GM04504 (cell line): ENCODE measurements around the gene NFATC2IP.
A peak's percentile ranks its signal among the peaks of the same experiment; 100 is the strongest.
"Not testable (repeated sequence)": the region's sequence is repeated elsewhere in the genome, so short reads cannot be mapped to it uniquely, and the experiment has no call there.

Source experiments
- DNase-seq: peaks from one replicate; pipeline ENCODE4 v3.0.0-alpha.2; 2012; ENCODE audit warnings: low read depth

NFATC2IP gene

DNA sequence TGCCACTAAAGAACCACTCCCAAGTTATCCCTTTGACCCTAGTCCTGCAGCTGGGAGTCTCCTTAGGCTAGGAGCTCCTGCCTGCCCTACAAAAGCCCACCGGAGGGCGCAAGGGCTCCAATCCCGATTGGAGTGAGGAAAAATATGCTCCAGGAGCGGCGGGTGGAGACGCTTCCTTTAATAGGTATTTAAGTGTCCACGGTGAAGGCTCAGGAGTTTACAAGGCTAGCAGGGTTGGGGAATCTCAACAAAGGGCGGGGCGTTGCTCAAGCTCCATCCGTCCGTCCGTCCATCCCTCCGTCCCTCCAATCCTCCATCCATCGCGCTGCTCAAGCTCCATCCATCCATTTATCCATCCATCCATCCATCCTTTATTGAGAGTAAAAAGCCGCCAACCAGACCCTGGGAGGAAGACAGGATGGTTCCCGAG lies 23.3 kb downstream of the NFATC2IP start:
- DNase-seq: peak; percentile 45

DNA sequence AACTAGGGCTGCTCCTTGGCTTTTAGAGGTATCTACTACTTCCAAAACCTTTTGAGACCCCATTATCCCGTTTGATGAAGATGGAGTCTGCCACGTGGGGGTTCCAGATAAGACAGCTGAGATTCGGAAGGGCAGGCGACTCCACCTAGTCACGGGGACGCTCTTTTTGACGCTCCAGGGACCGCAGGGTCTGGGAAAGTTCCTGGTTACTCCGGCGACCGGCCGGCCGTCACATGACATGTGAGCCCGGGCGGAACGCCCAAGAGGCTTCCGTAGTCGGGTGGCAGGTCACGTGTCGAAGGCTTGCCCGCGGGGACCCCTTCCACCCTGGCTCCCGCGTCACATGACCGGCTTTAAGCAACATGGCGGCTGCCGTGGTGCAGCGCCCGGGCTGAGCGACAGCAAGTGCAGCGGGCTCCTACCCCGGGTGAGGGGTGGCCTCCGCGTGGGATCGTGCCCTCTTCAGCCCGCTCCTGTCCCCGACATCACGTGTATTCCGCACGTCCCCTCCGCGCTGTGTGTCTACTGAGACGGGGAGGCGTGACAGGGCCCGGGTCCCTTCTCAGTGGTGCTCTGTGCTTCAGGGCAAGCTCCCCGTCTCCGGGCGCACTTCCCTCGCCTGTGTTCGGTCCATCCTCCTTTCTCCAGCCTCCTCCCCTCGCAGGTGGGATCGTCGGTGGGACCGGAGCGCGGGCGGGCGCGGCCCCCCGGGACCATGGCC lies 23.9 kb downstream of the NFATC2IP start, which contains the start of gene SPNS1:
SPNS1 (plus strand) TSS at position 342 of the 721 bp plus-strand sequence; CDS start at position 716, 374 bp downstream.
- DNase-seq: peak; percentile 91

DNA sequence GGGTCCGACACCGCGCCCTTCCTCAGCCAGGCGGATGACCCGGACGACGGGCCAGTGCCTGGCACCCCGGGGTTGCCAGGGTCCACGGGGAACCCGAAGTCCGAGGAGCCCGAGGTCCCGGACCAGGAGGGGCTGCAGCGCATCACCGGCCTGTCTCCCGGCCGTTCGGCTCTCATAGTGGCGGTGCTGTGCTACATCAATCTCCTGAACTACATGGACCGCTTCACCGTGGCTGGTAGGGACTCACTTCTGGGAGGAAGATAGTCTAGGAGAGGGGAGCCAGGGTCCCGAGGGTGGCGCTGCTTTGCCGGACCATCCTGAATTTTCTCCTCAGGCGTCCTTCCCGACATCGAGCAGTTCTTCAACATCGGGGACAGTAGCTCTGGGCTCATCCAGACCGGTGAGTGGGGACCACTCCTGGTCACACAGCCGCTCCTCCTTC lies 24.4 kb downstream of the NFATC2IP start:
- DNase-seq: no peak

DNA sequence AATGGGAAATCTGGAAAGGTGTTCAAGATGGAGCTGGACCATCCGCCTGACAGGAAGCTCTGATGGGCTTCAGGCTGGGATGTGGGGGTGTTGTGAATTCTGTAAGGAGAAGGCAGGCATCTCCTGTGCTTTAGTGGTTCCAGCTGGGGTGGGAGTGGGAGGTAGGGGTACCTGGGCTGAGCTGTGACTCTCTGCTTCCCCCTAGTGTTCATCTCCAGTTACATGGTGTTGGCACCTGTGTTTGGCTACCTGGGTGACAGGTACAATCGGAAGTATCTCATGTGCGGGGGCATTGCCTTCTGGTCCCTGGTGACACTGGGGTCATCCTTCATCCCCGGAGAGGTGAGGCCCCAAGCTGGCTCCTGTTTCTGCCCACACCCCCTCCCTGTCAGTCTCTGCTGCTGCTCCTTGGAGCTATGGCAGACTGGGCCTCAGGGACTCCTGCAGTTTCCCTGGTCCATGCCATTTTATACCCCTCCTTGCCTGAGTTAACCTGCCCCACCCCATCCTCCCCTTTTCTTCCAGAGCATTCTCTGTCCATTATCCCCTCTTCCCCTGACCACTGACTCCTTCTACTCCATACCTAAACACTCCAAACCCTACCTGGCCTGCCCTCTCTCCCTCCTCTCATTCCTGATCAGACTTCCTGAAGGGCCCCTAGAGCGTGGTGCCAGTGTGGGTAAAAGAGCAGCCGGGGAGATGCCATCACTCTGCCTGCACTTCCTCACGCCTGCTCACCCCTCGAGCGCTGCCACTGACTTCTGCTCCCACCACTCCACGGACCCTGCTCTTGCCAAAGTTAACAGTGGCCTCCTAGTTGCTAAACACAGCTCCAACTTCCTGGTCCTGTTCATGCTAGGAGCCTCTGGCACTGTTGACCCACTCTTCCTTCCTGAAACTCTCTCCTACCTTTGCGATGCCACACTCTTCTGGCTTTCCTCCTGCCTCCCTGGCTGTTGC lies 27.2 kb downstream of the NFATC2IP start:
- DNase-seq: no peak

DNA sequence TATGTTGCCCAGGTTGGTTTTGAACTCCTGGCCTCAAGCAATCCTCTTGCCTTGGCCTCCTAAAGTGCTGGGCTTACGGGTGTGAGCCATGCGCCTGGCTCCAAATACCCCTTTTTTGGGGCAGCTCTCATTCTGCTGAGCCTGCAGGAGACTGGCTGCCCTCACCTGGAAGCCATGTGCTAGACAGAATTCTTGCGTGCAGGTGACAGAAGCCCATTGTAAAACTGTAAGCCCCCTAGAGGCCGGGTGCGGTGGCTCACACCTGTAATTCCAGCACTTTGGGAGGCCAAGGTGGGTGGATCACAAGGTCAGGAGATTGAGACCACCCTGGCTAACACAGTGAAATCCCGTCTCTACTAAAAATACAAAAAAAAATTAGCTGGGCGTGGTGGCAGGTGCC lies 29.6 kb downstream of the NFATC2IP start:
- not testable (repeated sequence) for DNase-seq

DNA sequence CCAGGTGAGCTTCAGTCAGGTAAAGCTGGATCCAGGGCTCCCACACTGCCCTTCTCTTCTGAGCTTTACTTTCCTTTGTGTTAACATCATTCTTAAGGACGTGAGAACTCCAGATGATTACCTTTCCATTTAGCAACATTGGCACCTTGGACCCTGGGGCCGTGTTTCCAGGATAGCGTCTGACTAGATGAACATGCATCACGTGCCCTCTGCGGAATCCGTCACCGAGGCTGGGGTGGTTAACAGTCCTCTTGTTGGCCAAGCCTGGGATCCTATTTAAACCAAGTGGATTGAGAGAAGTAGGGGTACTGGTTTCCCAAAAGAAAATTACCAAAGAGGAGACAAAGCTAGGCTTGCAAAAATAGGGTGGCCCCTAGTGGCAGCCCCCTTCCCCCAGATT lies 30.2 kb downstream of the NFATC2IP start:
- DNase-seq: no peak

DNA sequence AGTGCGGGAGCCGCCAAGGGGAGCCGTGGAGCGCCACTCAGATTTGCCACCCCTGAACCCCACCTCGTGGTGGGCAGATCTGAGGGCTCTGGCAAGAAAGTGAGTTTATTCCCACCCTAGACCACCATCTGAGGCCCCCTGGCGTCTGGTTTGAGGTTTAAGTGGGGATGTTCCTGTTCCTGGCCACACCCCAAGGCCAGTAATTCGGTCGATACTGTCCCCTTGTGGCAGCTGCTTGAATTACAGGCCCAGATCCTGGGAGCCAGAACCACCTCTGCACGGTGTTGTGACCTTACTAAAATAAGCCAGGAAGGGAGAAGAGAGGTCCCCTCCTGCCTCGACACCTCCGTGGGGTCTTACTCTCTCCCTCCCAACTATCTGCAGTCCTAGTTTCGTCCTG lies 30.8 kb downstream of the NFATC2IP start:
- no peak for DNase-seq

DNA sequence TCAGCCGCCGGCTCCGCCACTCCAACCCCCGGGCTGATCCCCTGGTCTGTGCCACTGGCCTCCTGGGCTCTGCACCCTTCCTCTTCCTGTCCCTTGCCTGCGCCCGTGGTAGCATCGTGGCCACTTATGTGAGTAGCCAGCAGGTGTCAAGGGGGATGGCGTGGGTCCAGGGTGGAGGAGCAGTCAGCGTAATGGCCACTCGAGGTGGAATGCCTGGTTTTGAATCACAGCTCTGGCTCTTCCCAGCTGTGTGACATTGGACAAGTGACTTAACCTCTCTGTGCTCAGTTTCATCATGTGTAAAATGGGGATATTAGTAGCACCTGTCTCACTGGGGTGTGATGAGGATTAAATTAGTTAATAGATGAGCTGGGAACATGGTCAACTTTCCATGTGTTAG lies 31.7 kb downstream of the NFATC2IP start:
- no peak for DNase-seq

DNA sequence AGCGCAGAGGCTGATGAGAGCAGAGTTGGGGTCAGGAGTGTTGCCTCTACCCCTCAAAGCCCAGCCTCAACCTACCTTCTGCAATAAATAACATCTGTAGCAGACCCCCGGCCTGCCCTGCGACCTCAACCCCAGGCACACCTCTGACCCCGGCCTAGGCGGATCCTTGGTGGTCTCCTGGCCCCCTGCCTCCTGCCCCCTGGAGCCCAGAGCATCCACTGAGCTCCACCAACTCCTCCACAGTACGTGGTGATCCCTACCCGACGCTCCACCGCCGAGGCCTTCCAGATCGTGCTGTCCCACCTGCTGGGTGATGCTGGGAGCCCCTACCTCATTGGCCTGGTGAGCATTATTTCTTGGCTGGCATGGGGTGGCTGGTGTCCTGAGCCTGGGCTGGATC lies 32.2 kb downstream of the NFATC2IP start:
- DNase-seq: no peak

DNA sequence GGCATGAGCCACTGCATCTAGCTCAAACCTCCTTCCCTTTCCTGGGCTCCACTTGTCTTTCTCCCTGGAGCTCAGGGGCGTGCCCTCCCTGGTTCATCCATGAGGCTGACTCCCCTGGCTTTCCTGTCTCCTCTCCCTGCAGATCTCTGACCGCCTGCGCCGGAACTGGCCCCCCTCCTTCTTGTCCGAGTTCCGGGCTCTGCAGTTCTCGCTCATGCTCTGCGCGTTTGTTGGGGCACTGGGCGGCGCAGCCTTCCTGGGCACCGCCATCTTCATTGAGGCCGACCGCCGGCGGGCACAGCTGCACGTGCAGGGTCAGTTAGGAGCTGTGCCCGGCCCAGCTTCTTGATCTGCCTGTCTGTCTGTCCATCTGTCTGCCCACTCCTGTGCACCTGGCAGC lies 32.9 kb downstream of the NFATC2IP start:
- DNase-seq: no peak

DNA sequence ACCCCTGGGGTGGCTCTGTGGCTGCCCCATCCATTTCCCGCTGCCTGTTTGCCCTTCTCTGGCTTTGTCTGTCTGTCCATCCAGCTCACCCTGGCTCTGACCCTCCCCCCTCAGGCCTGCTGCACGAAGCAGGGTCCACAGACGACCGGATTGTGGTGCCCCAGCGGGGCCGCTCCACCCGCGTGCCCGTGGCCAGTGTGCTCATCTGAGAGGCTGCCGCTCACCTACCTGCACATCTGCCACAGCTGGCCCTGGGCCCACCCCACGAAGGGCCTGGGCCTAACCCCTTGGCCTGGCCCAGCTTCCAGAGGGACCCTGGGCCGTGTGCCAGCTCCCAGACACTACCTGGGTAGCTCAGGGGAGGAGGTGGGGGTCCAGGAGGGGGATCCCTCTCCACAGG lies 33.4 kb downstream of the NFATC2IP start:
- no peak for DNase-seq

DNA sequence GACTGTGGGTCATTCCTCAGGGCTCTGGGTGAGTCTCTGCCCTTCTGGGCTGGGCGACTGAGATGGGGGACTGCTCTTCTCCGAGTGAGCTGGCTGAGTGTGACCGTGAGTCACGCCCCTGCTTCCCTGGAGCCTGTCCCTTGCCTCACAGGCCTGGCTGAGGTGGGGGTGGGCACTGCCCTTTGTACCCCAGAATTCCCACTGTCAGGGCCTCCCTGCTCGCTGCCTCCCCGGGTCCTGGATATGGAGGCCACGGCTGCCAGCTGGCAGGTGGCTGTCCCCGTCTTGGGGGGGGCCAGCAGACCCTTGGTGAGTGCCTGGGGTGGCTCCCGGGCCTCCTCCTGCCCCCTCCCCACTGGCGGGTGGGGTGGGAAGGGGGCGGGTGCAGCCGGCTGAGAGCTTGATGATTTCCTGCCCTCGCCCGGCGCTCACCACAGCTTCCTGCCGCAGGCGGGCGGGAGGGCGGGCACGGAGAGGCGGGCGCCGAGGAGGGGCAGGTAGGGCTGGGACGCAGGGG lies 33.9 kb downstream of the NFATC2IP start, which contains the start of gene LAT:
LAT (plus strand) TSS at position 434 of the 517 bp plus-strand sequence. CDS start 366 bp downstream, outside the sequence.
- no peak for DNase-seq

DNA sequence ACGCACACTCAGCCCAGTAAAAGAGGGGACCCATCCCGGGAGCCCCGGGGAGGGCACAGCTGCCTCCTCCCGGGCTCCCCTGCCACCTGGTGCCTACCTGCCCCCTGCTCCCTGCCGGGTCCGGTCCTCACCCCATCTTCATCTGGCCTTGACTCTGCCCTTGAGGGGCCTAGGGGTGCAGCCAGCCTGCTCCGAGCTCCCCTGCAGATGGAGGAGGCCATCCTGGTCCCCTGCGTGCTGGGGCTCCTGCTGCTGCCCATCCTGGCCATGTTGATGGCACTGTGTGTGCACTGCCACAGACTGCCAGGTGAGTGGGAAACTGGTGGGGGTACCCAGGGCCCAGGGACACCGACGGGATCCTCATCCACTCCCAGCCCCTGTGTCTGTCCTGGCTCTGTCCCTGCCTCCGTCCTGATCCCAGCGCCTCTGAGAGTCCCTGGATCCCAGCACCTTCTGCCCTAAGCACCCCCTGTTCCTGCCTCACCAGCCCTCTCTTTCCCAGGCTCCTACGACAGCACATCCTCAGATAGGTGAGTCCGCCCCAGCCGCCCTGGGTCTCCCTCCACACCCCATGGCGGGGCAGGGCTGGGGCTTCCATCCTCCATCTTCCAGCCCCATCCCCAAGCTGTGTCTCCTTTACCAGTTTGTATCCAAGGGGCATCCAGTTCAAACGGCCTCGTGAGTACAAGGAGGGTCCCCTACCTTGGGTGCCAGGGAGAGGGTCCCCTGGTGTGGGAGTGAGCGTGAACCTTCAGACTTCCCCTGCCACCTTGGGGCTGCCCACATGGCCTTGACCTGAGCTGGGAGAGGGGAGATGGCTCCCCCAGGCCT lies 34.7 kb downstream of the NFATC2IP start:
- no peak for DNase-seq

DNA sequence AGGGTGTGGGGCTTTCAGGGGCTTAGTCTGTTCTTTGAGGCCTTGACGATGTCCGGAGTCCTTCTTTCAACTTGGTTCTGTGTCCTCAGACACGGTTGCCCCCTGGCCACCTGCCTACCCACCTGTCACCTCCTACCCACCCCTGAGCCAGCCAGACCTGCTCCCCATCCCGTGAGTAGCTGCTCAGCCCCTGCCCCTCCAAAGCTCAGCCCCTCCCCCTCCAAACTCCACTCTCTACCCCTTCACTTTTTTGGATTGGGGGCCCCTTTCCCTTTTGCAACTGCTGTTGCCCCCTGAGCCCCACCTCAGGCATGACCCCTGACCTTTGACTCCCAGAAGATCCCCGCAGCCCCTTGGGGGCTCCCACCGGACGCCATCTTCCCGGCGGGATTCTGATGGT lies 35.3 kb downstream of the NFATC2IP start:
- DNase-seq: no peak

DNA sequence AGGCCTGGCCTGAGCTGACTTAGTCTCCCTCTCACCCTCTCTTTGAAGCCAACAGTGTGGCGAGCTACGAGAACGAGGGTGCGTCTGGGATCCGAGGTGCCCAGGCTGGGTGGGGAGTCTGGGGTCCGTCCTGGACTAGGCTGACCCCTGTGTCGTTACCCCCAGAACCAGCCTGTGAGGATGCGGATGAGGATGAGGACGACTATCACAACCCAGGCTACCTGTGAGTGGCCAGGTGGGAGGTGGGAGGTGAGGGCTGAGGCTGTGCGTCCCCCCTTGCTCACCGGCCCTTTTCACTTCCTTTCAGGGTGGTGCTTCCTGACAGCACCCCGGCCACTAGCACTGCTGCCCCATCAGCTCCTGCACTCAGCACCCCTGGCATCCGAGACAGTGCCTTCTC lies 35.8 kb downstream of the NFATC2IP start:
- no peak for DNase-seq

DNA sequence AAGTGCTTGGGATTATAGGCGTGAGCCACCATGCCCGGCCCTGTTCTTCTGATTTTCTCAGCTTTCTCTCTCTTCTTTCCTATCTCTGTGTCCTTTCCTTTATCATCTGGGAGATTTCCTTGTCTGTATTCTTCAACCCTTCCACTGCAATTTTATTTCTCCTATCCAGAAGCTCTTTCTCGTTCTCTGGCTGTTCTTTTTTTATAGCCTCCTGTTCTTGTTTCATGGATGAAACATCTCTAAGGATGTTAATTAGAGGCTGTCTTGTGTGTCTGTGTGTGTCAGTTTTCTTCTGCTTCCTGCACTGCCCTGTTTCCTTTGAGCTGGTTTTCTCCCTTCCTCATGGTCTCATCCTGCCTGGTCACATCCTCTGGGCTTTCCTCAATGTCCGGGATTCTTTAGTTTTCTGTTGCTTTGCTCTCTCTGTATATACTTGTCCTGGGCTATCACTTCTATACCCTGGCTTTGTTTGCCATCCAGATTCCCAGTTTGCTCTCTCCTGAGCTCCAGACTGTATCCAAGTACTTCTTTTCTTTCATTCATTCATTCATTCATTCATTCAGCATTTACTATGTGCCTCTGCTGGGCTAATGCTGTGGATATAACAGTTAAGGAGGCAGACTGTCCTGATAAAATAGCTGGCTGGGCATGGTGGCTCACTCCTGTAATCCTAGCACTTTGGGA lies 36.6 kb downstream of the NFATC2IP start:
- DNase-seq: no peak

DNA sequence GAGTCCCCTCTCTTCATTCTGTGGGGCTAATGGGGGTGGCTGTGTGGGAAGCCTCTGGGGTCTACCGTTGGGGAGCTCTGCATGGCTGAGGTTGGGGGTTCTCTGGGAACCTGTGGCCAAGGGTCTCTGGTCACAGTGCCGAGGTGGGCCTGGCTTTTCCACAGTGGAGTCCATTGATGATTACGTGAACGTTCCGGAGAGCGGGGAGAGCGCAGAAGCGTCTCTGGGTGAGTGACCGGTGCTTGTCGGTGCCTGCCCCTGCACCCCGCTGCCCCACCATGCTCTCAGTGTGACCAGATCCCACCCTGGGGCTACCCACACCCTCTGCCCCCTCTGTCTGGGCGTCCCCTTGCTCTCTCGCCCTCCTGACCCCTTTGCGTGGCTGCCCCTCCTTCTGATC lies 38.6 kb downstream of the NFATC2IP start:
- no peak for DNase-seq

DNA sequence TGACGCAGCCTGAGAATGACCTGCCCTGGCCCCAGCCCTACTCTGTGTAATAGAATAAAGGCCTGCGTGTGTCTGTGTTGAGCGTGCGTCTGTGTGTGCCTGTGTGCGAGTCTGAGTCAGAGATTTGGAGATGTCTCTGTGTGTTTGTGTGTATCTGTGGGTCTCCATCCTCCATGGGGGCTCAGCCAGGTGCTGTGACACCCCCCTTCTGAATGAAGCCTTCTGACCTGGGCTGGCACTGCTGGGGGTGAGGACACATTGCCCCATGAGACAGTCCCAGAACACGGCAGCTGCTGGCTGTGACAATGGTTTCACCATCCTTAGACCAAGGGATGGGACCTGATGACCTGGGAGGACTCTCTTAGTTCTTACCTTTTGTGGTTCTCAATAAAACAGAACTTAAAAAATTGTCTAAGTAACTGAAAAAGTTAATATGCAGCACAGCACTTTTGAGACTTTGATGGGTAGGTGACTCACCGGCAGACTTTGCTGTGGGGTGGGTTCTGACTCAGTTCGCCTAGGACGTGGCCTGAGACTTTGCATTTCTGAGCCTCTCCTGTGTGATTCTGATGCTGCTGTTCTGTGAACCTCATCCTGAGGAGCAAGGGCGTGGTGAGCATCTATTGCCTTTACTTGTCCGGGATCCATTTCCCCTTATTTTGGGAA lies 39.8 kb downstream of the NFATC2IP start:
- DNase-seq: no peak

DNA sequence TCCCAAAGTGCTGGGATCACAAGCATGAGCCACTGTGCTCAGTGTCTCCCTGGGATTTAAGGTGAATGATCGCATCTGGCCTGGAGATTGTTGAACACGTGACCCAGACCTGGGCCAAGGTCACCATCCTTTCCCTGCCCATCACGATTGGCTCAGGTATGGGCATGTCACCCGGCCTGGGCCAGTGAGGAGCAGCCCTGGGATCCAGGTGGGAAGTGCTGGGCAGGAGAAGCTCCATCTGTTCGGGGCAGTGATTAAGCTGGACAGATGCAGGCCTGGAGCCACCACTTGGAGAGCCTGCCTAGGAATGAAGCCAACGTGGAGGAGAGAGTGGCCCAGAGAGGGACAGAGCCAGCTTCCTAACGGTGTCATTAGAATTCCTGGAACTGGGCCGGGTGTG lies 41.0 kb downstream of the NFATC2IP start:
- DNase-seq: no peak

DNA sequence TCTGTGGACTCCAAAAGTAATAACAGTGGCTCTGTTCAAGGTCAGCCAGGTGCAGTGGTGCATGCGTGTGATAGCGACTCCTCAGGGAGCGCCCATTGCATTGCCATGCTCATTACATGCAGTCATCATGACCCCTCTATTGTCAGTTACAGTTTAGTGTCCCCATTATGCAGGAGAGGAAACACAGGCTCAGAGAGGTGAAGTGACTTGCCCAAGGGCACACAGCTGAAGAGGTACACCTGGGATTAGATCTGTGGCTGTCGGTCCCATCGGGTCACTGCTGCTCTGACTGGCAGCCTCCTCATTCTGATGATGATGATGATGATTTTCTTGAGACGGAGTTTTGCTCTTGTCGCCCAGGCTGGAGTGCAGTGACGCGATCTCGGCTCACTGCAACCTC lies 41.8 kb downstream of the NFATC2IP start:
- DNase-seq: no peak

DNA sequence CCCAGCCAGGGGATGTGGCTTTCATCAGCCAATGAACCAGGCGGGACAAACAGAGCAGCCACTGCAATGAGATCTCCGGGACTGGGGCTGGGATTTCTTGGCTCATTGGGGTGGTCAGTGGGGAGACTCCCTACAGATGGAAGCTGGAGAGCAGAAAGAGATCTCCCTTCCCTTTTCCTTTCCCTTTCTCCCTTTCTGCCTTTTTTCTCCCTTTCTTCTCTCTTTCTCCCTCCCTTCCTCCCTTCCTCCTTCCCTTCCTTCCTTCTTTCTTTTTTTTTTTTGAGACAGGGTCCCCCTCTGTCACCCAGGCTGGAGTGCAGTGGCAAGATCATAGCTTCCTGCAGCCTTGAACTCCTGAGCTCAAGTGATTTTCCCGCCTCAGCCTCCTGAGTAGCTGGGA lies 48.1 kb downstream of the NFATC2IP start:
- DNase-seq: no peak
